ENCODE measurements around the gene SMAP1.

- TF ChIP-seq EP300 (IDR thresholded peaks at IDR 0.05) (no peak), POLR2A (IDR thresholded peaks at IDR 0.05) (no peak), POLR2AphosphoS5 (IDR thresholded peaks at IDR 0.05) (no peak)
- TF ChIP-seq, protein P1, sequence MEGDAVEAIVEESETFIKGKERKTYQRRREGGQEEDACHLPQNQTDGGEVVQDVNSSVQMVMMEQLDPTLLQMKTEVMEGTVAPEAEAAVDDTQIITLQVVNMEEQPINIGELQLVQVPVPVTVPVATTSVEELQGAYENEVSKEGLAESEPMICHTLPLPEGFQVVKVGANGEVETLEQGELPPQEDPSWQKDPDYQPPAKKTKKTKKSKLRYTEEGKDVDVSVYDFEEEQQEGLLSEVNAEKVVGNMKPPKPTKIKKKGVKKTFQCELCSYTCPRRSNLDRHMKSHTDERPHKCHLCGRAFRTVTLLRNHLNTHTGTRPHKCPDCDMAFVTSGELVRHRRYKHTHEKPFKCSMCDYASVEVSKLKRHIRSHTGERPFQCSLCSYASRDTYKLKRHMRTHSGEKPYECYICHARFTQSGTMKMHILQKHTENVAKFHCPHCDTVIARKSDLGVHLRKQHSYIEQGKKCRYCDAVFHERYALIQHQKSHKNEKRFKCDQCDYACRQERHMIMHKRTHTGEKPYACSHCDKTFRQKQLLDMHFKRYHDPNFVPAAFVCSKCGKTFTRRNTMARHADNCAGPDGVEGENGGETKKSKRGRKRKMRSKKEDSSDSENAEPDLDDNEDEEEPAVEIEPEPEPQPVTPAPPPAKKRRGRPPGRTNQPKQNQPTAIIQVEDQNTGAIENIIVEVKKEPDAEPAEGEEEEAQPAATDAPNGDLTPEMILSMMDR (IDR thresholded peaks at IDR 0.05) = no peak
These were observed 70.3 kb downstream of the SMAP1 start for GRCh38 chr6:70738028-70738427.

All from gastroesophageal sphincter (tissue), 3 donors.